B cell (primary cell): ENCODE data around the gene GGT6. TPM values are rescaled to one million over a fixed set of nuclear protein-coding genes. Genes with fewer than 3 reads are reported as not detected.

Experiments
- ATAC-seq: fragments of 200-7000 bp; cut with Tn5 transposase; one replicate; pipeline ENCODE4 v1.10.0; 2021; ENCODE audit warnings: low read depth, mild to moderate bottlenecking, moderate number of reproducible peaks, moderate library complexity
- CTCF ChIA-PET: fragments of 350-600 bp; sonication (Branson Sonifier 250); formaldehyde crosslinking; loops from one replicate; lab custom pipeline; 2021; ENCODE audit warnings: antibody characterized with exemption, inconsistent platforms; lab: Charles Lee
- POLR2A ChIA-PET: fragments of 350-600 bp; sonication (Branson Sonifier 250); formaldehyde crosslinking; loops from one replicate; lab custom pipeline; 2021; ENCODE audit warnings: antibody characterized with exemption; lab: Charles Lee
- DNase-seq: peaks from one replicate; pipeline ENCODE4 v3.0.0; 2013
- H2AFZ ChIP-seq: 2 replicates; pipeline ENCODE4 v1.6.1; 2012; ENCODE audit warnings: mild to moderate bottlenecking, low read depth, low read length; ENCODE audit not compliant: insufficient read depth, poor library complexity, severe bottlenecking
- H3K27ac ChIP-seq, 2 donors: 1 replicate in 1 of 2; 2 replicates in 1 of 2; pipeline ENCODE4 v1.5.1; 2012 to 2013; ENCODE audit warnings: low read length in 2 of 2, mild to moderate bottlenecking in 2 of 2, moderate library complexity in 1 of 2
- H3K27me3 ChIP-seq, 4 experiments: fragments of 200-600 bp in 1 of 4; sonication (generic) in 1 of 4; replicated peaks in 1 of 4; 1 replicate in 2 of 4; 2 replicates in 2 of 4; pipeline versions ENCODE4 v1.6.1 to v1.7.0; 2013 to 2016; ENCODE audit warnings: low read length in 3 of 4, mild to moderate bottlenecking in 2 of 4, mixed read lengths in 1 of 4, moderate library complexity in 1 of 4; ENCODE audit not compliant: insufficient read depth in 4 of 4, control insufficient read depth in 3 of 4; ENCODE audit errors: control extremely low read depth in 1 of 4
- H3K36me3 ChIP-seq, 2 experiments: replicated peaks in 1 of 2; 1 replicate in 1 of 2; 2 replicates in 1 of 2; pipeline versions ENCODE4 v1.6.1 to v1.7.1; 2013; ENCODE audit warnings: low read length in 1 of 2; ENCODE audit not compliant: insufficient read depth in 2 of 2, control insufficient read depth in 1 of 2; ENCODE audit errors: control extremely low read depth in 1 of 2, extremely low read depth in 1 of 2
- H3K4me1 ChIP-seq, 2 donors: fragments of 200-600 bp in 1 of 2; sonication (generic) in 1 of 2; 1 replicate in 1 of 2; 2 replicates in 1 of 2; pipeline versions ENCODE4 v1.5.1 to v1.6.1; 2013 to 2017; ENCODE audit warnings: low read length in 2 of 2; ENCODE audit not compliant: control insufficient read depth in 2 of 2, insufficient read depth in 2 of 2
- H3K4me2 ChIP-seq: replicated peaks from 2 replicates; pipeline ENCODE3; 2012; ENCODE audit warnings: mild to moderate bottlenecking, low read depth, low read length; ENCODE audit not compliant: poor library complexity, severe bottlenecking
- H3K4me3 ChIP-seq, 5 experiments: fragments of 200-600 bp in 1 of 5; sonication (generic) in 1 of 5; 1 replicate in 3 of 5; 2 replicates in 2 of 5; pipeline versions ENCODE4 v1.5.1 to v1.7.0; 2011 to 2016; ENCODE audit warnings: low read length in 4 of 5, mild to moderate bottlenecking in 4 of 5, low read depth in 2 of 5, control low read depth in 1 of 5, moderate library complexity in 1 of 5; ENCODE audit not compliant: insufficient read depth in 1 of 5; ENCODE audit errors: control extremely low read depth in 1 of 5, extremely low read depth in 1 of 5
- H3K79me2 ChIP-seq: fragments of 200-600 bp; sonication (generic); one replicate; pipeline ENCODE4 v1.6.0; 2016; ENCODE audit warnings: low read length; ENCODE audit not compliant: control insufficient read depth, insufficient read depth
- H3K9ac ChIP-seq: fragments of 200-600 bp; sonication (generic); 2 replicates; pipeline ENCODE4 v1.6.1; 2017; ENCODE audit warnings: mild to moderate bottlenecking, low read length, moderate library complexity
- H3K9me3 ChIP-seq, 3 donors: one replicate each; pipeline versions ENCODE4 v1.6.1 to v1.7.1; 2013; ENCODE audit warnings: low read length in 2 of 3; ENCODE audit not compliant: control insufficient read depth in 2 of 3, insufficient read depth in 1 of 3; ENCODE audit errors: control extremely low read depth in 1 of 3
- H4K20me1 ChIP-seq: 2 replicates; pipeline ENCODE4 v1.6.0; 2012; ENCODE audit warnings: mild to moderate bottlenecking, low read length; ENCODE audit not compliant: insufficient read depth, control insufficient read depth, poor library complexity, severe bottlenecking
- H3K27ac Mint-ChIP-seq: one replicate; pipeline ENCODE4 v1.8.0; 2021; ENCODE audit warnings: mixed read lengths
- H3K27me3 Mint-ChIP-seq: one replicate; pipeline ENCODE4 v1.8.0; 2021; ENCODE audit warnings: mixed read lengths
- H3K4me1 Mint-ChIP-seq: one replicate; pipeline ENCODE4 v1.8.0; 2021; ENCODE audit warnings: mixed read lengths
- H3K4me3 Mint-ChIP-seq: one replicate; pipeline ENCODE4 v1.8.0; 2021; ENCODE audit warnings: mixed read lengths
- H3K9me3 Mint-ChIP-seq: one replicate; pipeline ENCODE4 v1.8.0; 2022; ENCODE audit warnings: mixed read lengths; ENCODE audit not compliant: insufficient read depth
- CTCF ChIP-seq: fragments of 200-600 bp; IDR thresholded peaks from one replicate; pipeline ENCODE4 v1.8.0; 2022; ENCODE audit warnings: antibody characterized with exemption, mild to moderate bottlenecking
- EZH2 ChIP-seq: IDR thresholded peaks from 2 replicates; pipeline ENCODE4 v1.6.1; 2012; ENCODE audit warnings: borderline replicate concordance, low read depth, mild to moderate bottlenecking, moderate library complexity, low read length; ENCODE audit not compliant: insufficient read depth, poor library complexity, severe bottlenecking
- WGBS: methylation state at CpG from one replicate; pipeline ENCODE4 v1.1.5; 2013; ENCODE audit warnings: missing lambda C conversion rate; ENCODE audit not compliant: insufficient coverage; 5-methylcytosine and 5-hydroxymethylcytosine counted together
- intact Hi-C: fragments of 100-400 bp; cut with micrococcal nuclease; formaldehyde crosslinking; loops from one replicate; pipeline ENCODE4 v1.10.0; 2022
- polyA plus RNA-seq: library from polyadenylated mRNA; depleted of rRNA; stranded (reverse); fragments of >200 nt; gene quantifications from 2 replicates; pipeline ENCODE4 v1.2.3, GENCODE V29; 2012
- total RNA-seq, 2 donors: library from RNA; stranded (reverse); fragments of 120-200 nt in 1 of 2; gene quantifications; 1 replicate in 1 of 2; 2 replicates in 1 of 2; pipeline versions ENCODE4 v1.2.3 to v1.2.4, GENCODE V29; 2013 to 2022

The GGT6 gene
- total and polyA plus RNA-seq, 2 donors (not counting 1 experiment from before 2014, with no cell fraction given): not detected

- H3K4me1 ChIP-seq: peaks cover 0 to 7% of the 10 kb centered on the region in 2 donors
- no peak overlapping the region for H3K9ac ChIP-seq
- H3K27me3 ChIP-seq: peaks cover 0 to 39% (median 9%) of the 10 kb centered on the region in 4 experiments
- no peak overlapping the region for H3K4me2 ChIP-seq
- intact Hi-C loops: no loop called here
- H3K9me3 Mint-ChIP-seq: no peaks in the 10 kb centered on the region
- no peaks in the 10 kb centered on the region for H3K9me3 ChIP-seq
- no peak overlapping the region for H3K4me3 Mint-ChIP-seq
- DNase-seq (no peak), ATAC-seq (no peak)
- H3K4me1 Mint-ChIP-seq: peaks cover 1% of the 10 kb centered on the region
- no peak overlapping the region for H2AFZ ChIP-seq
- no peak overlapping the region for H3K27ac ChIP-seq
- no peaks in the 10 kb centered on the region for H4K20me1 ChIP-seq
- WGBS: 54% methylated on average over 20 of the region's 21 CpGs
- H3K27me3 Mint-ChIP-seq: peaks cover 27% of the 10 kb centered on the region
- ChIA-PET POLR2A (no interaction called here), CTCF (interaction anchor here (1.2 kb wide), 1 partner anchor 55 kb away, joined by 3 read pairs; no protein-coding TSS in a partner anchor)
- no peaks in the 10 kb centered on the region for H3K36me3 ChIP-seq
- no peak overlapping the region for H3K27ac Mint-ChIP-seq
- H3K79me2 ChIP-seq: no peaks in the 10 kb centered on the region
- H3K4me3 ChIP-seq: no peak overlapping the region
- no peak for TF ChIP-seq CTCF
- TF ChIP-seq EZH2: no peak
These were observed 50.3 kb downstream of the GGT6 start for GRCh38 chr17:4509923-4510617.

- no peak for TF ChIP-seq EZH2
- no peak for TF ChIP-seq CTCF
- peaks cover 0 to 43% (median 9%) of the 10 kb centered on the region in 4 experiments for H3K27me3 ChIP-seq
- H4K20me1 ChIP-seq: no peaks in the 10 kb centered on the region
- peaks cover 33% of the 10 kb centered on the region for H3K27me3 Mint-ChIP-seq
- no peak overlapping the region for H3K27ac Mint-ChIP-seq
- intact Hi-C loops: no loop called here
- ChIA-PET POLR2A (no interaction called here), CTCF (no interaction called here)
- no peaks in the 10 kb centered on the region for H3K36me3 ChIP-seq
- no peak overlapping the region for H3K4me3 ChIP-seq
- H2AFZ ChIP-seq: no peak overlapping the region
- no peak overlapping the region for H3K9ac ChIP-seq
- H3K4me2 ChIP-seq: no peak overlapping the region
- H3K4me3 Mint-ChIP-seq: no peak overlapping the region
- H3K79me2 ChIP-seq: no peaks in the 10 kb centered on the region
- 20% methylated on average over 8 of the region's 8 CpGs for WGBS
- H3K4me1 ChIP-seq: peaks cover 0 to 7% of the 10 kb centered on the region in 2 donors
- H3K4me1 Mint-ChIP-seq: peaks cover 1% of the 10 kb centered on the region
- ATAC-seq: no peak
- no peak for DNase-seq
- H3K9me3 Mint-ChIP-seq: no peaks in the 10 kb centered on the region
- no peaks in the 10 kb centered on the region for H3K9me3 ChIP-seq
- H3K27ac ChIP-seq: no peak overlapping the region
These were observed 51.0 kb downstream of the GGT6 start for GRCh38 chr17:4509401-4509800.
